ENCODE results near the gene CAPG.
"Not testable (repeated sequence)": the region's sequence is repeated elsewhere in the genome, so short reads cannot be mapped to it uniquely, and the experiment has no call there.

The CAPG gene

DNA sequence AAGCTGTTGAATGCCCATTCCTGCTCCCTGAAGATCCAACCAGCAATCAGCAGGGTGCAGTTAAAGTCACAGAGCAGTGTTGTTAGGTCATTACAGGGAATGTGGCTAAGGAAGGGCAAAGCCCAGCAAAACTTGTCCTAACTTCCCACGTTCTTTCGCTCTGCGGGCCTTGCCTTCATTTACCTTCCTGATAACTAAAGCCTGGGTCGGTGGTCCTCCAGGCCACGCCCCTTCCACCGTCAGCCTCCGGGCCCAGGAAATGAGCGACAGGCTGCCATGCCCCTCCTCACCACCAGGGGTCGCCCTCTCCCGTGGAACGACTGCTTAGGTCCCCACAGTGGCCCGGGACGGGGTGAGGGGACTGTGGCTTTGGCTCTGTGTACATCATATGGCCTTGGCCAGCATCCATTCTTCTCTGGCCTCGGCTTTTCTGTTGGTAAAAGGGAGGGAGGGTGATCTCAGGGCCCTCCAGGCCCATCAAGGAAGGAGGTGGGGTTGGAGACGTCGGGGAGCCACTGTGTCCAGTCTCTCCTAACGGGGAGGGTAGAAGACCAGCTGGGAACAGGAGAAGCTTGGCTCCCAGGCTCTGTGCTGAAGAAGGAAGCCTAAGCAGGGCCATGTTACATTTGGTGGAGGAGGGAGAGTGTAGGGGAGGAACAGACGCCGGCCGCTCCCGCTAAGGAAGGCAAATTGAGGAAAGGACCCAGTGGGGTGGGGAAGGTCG, 10.5 kb upstream of the CAPG start:
- peak; percentile 53 to 77 (median 65) for DNase-seq

DNA sequence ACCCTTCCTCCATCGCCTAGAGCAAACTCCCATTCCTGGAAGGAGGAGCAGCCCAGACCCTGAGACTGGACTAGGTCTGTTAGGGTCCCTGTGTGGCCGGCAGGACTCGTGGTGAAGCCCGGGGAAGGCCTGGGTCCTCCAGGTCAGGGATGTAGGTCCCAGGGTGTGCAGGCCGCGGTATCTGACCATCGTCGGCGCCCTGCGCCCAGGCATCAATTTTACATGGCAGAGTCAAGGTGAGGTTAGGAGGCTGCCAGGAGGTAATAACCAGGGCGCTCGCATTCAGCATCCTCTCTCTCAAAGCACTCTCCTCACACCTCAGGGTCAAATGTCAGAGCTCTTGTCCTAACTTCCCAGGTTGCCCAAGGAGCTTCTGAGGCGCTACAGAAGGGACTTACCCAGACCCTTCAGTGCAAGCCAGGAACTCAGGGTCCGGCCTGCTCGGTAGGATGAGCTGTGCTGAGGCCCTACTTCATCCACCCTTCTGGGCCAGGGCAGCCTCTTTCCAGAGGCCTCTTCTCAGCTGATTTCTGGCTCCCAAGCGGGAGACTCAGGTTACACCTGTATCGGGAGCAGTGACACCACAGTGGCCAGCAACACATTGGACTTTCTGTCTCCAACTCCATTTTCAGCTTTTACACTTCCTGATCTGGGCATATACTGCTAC, 9.0 kb upstream of the CAPG start:
- no peak for DNase-seq

DNA sequence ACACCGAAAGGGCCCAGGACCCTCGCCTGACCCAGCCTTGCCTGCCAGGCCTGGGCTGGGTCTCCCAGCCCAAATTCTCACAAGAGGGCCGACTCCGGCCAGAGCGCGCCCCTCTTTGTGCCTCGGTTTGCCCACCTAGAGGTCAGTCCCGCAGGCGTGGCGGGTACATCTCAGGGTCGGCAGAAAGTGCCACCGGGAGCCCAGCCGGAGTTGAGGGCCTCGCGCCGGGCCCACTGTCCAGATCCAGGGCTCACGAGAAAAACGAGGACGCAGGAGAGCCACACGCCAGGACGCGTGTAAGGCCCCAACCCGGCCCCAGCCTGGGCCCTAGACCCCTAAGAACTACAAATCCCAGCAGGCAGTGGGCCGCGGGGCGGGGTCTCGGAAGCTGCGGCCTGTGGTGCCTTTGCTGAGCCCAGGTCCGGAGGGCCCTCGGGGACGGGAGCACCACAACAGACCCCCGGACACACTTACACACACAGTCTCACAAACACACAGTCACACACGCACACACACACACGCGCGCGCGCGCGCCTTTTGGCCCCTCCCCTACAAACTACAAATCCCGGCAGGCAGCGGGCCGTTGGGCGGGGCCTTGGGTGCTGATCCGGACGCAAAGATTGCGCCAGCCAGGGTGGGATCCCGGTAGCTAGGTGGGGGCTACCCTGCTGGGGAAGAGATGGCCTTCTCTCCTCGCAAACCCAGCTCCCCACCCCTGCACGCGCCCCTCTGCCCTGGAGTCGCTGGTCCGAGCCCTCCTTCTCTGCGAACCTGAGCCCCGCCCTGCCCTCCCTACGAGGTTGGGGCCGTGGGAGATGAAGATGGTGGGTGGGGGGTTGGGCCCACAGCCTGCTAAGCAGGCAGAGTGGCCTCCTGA, 8.2 kb upstream of the CAPG start, which contains the start of gene SH2D6:
SH2D6 (plus strand) TSS at position 583 of the 877 bp plus-strand sequence. CDS start 10,752 bp downstream, outside the sequence.
- peak; percentile 79 to 90 (median 85) for DNase-seq

DNA sequence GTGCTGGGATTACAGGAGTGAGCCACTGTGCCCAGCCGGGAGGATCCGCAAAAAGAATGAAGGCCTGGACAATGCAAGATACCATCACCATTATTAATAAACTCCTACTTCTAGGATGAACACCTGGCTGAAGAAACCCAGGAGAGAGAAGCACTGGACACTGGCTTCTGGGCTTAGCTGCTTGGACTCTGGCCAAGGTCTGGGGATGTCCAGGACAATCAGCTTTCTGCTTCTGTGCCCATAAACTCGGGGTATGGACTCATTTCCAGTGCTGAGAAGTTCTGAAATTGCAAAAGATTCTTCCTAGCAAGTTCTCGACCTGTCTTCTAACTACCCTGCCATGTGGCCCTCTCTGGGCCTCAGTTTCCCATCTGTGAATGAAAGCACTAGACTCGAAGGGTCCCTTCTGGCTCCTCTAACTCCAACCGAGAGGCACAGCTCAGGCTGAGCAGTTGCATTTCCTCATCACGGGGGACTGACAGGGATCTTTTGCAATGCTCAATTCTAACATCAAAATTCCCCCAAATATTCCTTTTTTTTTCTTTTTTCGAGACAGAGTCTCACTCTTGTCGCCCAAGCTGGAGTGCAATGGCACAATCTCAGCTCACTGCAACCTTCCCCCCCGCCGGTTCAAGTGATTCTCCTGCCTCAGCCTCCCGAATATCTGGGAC, 5.9 kb upstream of the CAPG start:
- DNase-seq, result no peak

DNA sequence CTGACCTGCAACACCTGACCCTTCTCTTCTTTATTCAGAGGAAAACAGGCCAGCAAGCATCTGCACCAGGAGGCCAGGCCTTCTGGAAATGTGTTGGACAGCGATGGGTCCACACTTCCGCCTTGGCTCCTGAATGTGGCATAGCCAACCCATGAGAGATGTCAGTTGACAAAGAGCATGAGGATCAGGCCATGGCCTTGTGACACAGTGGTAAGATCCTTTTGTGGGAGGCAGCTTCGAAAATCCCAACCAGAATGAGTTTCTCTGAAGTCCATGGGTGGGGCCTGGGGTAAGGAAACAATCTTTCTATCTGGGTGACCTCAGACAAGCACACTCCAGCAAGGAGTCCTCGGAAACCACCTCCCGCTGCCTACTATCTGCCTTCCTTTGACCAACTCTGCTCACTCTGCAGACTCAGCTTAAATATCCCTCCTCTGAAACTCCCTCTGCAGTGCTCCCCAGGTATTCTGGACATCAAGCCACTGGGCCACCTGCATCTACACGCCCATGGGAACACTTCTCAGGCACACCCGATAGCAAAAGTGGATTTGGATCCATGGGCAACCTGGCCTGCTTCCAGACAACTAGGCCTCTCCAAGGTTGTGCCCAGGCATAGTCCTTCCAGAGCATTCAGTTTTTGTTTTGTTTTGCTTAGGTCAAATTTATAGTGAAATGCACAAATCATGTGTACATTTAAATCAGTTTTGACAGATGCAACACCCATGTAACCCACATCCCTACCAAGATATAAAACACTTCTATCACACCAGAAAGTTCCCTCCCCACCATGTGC, 4.8 kb upstream of the CAPG start:
- no peak for DNase-seq

DNA sequence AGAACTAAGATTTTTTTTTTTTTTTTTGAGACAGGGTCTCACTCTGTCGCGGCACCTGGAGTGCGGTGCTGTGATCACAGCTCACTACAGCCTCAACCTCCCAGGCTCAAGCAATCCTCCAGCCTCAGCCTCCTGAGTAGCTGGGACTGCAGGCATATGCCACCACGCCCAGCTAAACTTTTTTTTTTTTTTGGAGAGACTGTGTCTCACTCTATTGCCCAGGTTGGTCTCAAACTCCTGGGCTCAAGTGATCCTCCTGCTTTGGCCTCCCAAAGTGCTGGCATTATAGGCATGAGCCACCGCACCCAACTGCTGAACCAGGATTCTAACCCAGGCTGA, 4.2 kb upstream of the CAPG start:
- not testable (repeated sequence) for DNase-seq

DNA sequence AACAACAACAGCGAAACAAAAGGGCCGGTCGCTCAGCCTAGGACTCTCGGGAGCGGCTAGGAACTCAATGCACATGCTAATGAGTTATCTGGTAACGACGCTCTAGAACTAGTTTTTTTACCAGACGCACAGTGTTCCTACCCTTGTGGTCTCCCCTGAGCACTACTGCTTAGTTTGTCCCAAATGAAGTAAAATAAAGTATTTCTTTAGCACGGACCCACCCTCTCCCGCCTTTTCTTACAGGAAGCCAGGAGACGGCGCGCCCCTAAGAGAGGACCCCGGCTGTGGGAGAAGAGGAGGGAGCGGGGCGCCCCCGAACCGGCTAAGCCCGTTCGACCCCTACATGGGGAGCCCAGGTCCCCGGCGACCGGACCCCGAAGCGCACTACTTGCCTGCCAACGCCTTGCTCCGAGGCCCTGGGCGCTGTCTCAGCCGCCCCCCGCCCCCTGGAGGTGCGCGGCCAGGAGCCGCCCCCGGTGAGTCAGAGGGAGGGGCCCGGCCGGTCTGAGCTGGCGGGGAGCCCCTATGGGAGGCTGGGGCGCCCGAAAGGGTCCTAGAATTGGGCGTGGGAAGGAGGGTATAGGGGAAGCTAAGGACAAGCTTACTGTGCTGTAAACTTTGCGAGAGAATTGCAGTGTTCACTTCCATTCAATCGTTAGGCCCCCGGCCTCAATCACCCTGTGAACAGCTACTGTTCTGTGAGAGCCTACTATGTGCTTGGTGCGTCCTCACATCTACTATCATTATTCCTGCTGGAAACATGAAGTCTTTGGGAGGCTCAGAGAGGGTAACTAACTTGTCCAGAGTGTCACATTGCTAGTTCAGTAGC, 3.6 kb upstream of the CAPG start:
- DNase-seq, result no peak

DNA sequence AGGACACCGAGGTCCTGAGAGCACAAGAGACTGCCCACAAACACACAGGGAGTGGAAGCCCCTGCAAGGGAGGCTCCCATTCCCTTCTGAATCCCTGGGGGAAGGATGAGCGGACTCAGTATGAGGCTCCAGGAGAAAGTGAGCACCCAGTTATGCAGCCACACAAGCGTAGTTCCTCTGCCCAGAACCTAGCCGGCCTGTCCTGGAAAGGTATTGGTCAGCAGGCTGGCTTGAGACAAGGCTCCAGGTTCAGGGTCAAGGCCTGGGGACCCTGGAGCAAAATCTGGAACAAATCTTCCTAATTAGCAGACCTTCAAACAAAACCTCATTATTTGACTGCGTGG, 1.2 kb upstream of the CAPG start:
- DNase-seq, result no peak

DNA sequence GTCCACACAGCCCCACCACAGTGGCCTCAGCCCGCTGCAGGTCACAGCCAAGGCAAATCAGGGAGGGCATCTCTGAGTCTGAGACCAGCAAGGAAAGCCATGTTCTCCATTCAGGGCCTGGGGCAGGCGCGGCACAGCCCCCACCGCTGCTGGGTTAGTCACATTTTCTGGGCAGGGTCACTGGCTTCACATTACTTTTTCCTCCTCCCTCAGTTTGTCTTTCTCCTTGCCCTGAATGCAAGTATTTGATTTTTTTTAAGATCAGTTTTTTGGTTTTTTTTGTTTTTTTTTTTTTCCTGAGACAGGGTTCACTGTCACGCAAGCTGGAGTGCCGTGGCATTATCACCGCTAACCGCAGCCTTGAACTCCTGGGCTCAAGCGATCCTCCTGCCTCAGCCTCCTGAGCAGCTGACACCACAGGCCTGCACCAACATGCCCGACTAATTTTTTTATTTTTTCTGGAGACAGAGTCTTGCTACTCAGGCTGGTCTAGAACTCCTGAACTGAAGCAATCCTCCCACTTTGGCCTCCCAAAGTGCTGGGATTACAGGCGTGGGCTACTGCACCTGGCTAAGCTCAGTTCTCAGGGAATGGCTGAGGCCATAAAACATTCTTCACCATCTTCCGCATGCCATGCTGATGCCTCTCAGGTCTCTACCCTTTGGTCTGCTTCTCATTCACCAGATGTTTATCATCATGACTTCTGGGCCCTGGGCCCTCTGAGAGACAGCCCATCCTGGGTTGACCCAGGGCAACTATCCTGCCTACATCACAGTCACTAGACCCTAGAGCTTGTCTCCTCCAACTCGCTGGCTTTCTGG, 628 bp upstream of the CAPG start:
- no peak for DNase-seq

DNA sequence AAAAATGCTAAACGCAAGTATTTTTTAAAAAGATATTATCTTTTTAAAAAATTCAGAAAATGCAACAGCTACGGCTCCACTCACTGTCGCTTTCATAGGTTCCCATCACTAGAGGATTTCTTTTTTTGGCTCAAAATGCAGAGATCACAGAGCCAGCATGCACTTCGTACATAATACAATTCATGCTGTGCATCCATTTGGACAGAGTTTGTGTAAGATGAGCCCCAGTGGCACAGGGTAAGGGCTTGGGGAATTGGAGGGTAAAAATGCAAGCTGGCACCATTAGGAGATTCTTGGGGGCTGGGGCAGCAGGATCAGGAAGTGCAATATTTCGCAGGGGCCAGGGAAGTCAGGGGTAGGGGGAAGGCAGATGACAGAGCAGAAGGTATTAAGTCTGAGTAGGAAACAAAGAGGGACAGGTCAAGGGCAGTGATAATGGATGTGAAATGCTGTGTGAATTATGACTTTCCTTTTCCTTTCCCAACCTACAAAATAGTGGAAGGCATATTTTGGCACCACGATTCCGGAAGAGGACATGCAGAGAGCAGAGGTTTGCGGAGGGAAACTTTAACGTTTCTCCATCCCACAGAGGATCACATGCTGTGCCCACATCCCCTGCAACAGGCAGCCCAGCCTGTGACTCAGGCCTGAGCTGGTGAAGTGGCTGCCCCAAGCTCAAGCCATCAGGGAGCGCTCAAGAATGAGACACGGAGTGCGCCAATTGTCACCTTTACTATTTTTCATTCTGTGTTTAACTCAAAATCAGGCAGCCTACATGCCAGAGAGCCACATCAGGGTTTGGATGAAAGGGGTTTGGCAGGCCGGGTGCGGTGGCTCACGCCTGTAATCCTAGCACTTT, 4.7 kb downstream of the CAPG start:
- no peak for DNase-seq

DNA sequence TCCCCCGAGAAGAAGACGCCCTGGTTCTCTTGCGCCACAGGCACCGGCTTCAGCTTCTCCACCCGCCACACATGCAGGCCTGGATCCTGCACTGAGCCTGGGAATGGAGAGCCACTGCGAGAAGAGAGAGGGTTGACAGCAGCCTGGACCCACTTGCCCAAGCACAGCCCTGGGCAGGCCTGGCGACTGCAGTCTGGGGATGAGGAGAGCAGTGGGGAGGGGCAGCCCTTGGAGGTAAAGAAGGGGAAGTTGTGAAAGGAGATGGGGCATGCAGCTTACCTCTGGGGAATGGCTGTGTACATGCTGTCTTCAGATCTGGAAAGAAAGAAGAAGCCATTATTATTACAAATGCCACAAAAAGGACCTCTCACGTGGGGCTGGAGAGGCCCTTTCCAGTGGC, 8.3 kb downstream of the CAPG start:
- DNase-seq, result no peak

DNA sequence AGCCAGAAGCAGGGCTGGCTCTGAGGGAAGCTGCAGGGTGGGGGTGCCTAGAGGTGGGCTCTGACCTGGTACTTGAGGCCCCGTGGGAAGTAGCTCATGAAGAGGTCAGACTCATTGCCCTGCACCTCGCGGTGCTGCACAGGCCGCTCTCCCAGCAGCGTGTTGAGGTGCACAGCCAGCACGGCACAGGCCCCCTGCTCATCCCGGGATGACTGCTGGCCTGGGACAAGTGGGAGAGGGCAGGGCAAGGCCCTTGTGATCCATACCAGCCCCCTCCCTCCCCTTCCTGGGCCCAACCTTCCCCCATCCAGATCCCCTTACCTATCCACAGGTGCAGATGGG, 8.7 kb downstream of the CAPG start:
- DNase-seq, result no peak

DNA sequence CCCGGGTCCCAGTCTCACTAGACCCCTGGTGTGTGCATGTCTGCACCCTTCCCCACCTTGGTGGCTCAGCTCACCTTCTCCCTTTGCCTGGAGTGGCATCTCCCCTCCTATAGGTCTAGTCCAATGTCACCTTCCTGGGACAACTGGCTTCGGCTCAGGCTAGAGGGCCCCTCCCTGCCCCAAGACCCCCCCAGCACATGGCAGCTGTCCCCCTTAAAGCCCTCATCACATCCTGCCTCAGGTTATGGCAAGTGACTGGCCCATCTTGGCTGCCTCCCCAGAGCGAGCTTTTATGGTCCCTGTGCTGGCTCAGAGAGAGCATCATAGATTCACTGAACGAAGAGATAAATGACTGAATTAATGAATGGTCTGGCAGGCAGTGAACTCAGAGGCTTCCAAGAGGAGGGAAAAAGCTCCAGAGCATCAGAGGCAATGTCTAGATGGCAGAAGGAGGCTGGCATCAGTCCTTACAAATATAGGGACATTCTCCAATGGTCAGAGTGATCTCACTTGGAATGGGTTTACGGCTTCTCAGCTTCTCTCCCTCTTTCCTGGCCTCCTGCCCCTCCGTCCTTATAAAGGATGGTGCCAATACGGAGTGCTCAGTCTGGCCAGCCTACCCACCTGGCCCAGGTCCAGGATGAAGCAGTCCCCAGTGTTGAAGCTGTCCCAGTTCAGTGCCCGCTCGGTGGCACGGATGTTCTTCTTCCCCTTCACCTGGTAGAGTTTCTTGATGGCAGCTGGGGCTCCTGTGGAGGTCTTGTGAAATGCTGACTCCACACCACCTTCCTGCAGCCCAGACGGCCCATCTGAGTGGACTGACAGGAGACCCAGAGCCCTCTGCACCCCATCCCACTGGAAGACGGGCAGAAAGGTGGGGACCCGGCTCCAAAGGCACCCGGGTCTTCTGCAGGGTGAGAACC, 9.4 kb downstream of the CAPG start:
- no peak for DNase-seq

DNA sequence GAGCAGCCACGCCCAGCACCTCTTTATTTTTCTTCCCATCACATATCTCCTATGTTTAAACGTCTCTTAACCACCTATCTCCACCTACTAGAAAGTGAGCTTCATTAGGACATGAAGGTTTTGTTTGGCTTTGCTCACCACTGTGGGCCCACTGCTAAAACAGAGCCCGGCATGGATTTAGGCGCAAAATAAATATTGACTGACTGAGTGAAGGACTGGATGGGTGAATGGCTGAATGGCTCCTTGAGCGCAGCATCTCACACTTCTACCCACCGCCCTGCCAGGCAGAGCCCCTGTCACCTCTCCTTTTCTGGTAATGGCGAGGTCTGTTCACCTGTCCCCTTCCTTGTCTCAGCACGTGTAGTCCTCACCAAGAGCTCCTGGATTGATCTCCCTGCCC, 10.1 kb downstream of the CAPG start:
- DNase-seq, result no peak

DNA sequence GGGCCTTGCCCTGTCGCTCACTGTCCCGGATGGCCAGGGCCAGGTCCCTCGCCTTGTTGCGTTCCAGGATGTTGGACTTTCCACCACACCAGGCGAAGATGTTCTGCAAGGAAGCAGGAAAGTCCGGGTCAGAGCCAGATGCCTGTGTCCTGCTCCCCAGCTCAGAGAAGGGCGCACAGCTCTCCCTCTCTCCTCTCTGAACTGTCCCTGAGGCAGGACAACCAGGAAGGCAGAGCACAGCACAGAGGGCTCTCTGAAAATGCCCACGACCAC, 11.0 kb downstream of the CAPG start:
- no peak for DNase-seq

DNA sequence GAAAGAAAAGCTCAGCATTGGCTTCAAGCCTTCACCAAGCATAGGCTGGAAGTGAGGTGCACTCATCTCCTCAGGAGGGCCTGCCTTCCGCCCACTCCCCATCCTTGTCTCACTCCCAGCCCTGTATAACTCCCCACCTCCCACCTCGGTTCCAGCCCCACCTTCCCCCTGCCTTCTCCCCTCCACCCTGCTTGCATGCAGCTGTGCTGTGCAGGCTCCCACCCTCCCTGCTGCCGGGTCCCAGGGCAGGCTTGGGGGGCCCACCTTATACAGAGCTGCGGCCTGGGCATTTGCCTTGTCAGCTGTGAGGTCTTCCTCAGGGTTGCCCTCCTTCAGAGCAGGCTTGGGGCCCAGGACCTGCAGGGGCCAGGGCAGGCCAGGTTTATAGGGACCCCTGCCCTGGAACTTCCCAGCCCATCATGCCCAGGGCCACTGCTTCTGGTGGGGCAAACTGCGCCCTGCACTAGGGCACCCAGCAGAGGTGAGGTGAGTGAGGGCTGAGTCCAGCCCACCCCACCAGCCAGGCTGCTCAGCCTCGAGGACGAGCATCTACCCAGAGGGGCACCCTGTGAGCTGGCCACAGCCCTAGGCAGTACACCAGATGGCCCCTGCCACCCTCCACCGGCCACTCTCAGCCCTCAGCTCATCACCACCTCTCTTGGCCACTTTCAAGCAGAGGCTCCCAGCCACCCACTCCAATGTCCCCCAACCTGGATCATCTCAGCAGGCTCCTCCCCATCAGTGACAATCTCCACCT, 11.6 kb downstream of the CAPG start:
- no peak for DNase-seq

DNA sequence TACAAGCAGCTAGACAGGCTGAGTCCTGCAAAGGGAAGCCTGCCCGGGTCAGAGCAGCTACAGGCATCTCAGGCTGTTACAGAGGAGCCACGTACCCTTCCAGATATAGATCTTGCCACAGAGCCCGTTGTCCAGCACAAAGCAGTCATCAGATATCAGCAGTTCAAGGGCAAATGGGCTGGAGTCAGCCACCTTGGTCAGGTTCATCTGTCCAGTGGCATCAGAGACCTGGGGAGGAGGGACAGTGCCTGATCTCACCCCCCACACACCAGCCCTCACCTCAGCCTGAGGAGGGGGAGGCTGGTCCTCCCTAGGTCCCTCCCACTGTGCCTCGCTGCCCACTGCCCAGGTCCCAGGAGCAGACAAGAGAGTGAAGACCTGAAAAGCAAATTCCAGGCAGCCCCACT, 12.2 kb downstream of the CAPG start:
- no peak for DNase-seq

All from NCI-H1417 (cell line).